CD4-positive, alpha-beta T cell treated with Interferon alpha-2 for 1 hour (primary cell): Measurements from ENCODE around the gene SERGEF.
"Not testable (repeated sequence)": the region's sequence is repeated elsewhere in the genome, so short reads cannot be mapped to it uniquely, and the experiment has no call there.

Experiments
- DNase-seq, 2 donors: peaks; one replicate each; pipeline ENCODE4 v3.0.0-alpha.2; 2020 to 2022

Gene SERGEF

GRCh38 chr11:18000128-18000527 lies 12.7 kb downstream of the SERGEF start:
- not testable (repeated sequence) for DNase-seq

DNA sequence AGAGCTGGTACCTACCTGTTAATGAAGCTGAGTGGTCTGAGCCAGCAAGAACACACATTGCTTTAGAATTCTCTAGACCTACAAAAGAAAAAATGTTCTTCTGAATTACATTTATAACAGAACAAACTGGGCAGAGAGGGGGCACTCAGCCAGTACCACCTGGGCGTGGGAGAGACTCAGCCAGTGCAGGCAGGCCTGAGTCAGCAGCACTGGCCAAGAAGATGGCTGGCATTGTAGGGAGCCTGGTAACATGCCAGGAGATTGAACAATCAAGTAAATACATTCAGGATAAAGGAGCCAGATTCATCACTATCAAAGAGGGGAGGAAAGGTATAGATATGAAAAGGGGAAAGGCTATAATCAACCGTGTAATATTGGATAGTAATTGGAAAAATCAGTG lies 19.9 kb downstream of the SERGEF start:
- no peak for DNase-seq

DNA sequence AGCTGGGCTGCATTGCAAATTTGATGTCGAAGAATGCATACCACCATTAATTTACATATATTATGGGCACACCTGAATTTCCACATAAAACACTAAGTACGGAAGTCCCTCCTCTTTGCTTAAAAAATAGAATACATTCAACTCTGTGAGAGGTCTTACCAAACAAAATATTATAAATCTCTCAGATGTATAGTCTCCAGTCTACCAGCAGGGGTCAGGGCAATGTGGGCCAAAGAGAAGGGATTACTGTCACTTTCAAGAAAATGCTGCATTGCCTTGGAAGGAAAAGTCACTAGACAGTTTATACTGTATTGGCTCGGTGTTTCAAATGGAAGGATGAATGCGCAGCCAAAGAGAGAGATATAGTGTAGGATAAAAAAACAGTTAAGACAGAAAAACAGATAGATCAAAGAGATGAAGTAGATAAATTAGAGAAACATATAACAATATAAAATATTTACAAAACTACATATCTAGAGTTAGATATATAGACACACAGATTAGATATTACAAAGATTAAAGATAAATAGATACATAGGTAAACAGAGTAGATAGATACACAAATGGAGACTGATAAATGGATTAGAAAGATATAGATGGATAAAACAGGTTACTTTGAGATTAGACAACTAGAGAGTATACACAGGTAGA lies 20.9 kb downstream of the SERGEF start:
- peak; percentile 42 to 62 for DNase-seq

GRCh38 chr11:17989306-17989705 lies 23.5 kb downstream of the SERGEF start:
- no peak for DNase-seq

- DNase-seq, result no peak
Measured at GRCh38 chr11:17988465-17988864, 24.4 kb downstream of the SERGEF start.

- DNase-seq, result no peak
Measured at GRCh38 chr11:17987826-17988225, 25.0 kb downstream of the SERGEF start.

GRCh38 chr11:17986711-17987220 lies 26.1 kb downstream of the SERGEF start:
- no peak for DNase-seq

- DNase-seq, result no peak
Measured at GRCh38 chr11:17986007-17986710, 26.7 kb downstream of the SERGEF start.

- no peak for DNase-seq
Measured at GRCh38 chr11:17985517-17985916, 27.3 kb downstream of the SERGEF start.

GRCh38 chr11:17983569-17983968 lies 29.3 kb downstream of the SERGEF start:
- no peak for DNase-seq

DNA sequence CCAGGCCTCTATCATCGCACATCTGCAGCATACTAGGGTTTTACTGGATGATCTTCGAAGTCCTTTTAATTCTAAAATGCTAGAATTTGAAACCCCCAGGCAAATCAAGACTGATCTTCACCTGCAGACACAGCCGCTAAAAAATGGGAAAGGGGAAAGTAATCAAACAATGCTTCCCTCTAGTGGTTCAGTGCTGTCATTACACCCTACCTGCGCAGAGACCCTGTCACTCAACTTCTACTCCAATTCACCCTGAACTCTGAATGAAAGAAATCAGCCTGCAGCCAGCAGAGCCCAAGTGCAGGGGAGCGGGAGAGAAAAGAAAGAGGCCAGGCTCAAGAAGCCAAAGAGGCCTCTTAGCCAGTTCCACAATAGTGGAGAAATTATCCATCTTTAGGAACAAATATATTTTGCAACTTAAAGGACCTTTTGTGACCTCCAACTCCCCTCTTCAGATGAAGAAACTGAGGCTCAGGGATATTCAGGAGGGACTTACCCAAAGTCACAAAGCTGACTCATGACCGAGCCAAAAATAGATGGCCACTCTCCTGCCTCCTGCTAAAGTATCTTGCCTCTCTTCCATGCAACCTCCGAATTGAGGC lies 33.0 kb downstream of the SERGEF start:
- DNase-seq, result peak in 1 of 2 donors; percentile 48

- DNase-seq, result peak in 1 of 2 donors; percentile 8
Measured at GRCh38 chr11:17978553-17979287, 34.1 kb downstream of the SERGEF start.

DNA sequence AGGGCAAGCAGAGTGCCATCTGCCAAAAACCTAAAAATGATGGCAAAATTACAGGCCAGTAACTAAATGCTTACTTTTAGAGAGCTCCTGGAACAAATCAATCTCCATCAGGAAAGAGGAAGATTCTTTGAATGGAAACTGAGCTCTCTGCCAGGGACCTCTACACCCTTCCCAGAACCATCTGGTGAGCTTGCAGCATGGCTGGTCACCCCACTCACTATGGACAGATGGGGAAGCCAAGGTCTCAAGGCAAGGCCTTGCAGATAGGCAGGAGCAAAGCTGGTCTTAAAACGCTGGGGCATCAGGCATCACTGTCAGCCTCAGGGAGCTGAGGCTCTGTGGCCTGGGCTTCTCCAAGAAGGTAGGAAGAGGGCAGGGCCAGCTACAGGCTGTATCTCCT lies 36.2 kb downstream of the SERGEF start:
- DNase-seq, result no peak

GRCh38 chr11:17974246-17974645 lies 38.6 kb downstream of the SERGEF start:
- DNase-seq, result no peak

DNA sequence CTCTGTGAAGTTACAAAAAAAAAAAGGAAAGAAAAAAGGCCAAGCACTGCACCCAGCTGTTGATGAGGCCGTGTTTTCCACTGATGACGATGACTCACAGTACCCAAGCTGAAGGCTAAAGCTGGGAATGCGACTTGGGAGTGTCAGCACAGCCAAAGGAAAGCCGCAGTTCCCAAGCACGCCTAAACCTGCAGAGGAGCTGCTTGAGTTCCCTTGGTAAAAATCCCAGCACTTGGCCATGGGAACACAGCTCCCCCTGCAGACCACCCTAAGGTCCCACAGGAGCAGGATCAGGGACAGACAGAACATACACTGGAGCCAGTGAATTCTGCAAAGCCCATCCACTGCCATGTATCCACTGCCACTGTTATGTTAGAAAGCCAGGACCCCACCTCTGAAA lies 39.9 kb downstream of the SERGEF start:
- no peak for DNase-seq

DNA sequence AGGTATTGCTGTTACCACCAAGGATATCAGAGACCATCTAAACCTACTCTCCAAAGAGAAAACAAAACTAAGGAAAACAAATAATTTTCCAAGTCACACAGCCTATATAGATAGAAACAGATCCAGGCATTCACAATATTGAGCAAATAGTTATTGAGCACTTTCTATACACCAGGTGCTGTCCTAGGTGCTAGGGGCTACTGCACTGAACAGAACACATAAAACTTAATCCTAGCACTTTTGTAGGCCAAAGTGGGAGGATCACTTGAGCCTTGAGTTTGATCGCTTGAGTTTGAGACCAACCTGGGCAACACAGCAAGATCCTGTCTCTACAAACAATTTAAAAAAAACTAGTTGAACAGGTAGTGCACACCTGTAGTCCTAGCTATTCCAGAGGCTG lies 44.6 kb downstream of the SERGEF start:
- no peak for DNase-seq

DNA sequence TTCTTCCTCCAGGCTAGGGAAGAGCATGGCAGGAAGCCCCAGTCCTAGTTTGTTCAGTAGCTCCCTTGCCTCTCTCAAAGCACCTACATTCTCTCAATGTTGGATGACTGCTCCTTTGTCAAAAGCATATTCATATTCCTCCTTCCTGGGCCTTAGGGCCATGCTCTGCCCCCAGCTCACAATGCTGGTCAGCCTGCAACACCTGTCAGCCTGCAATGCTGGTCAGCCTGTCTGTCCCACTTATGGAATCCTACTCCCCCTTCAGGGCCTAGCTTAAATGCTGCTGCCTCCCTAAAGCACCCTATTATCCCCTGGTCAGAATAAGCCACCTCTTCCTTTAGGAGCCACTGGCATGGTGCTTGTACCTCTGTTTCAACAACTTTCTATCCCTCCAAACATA lies 45.2 kb downstream of the SERGEF start:
- no peak for DNase-seq

GRCh38 chr11:17960091-17960490 lies 52.8 kb downstream of the SERGEF start:
- no peak for DNase-seq

GRCh38 chr11:17958446-17958845 lies 54.4 kb downstream of the SERGEF start:
- no peak for DNase-seq

DNA sequence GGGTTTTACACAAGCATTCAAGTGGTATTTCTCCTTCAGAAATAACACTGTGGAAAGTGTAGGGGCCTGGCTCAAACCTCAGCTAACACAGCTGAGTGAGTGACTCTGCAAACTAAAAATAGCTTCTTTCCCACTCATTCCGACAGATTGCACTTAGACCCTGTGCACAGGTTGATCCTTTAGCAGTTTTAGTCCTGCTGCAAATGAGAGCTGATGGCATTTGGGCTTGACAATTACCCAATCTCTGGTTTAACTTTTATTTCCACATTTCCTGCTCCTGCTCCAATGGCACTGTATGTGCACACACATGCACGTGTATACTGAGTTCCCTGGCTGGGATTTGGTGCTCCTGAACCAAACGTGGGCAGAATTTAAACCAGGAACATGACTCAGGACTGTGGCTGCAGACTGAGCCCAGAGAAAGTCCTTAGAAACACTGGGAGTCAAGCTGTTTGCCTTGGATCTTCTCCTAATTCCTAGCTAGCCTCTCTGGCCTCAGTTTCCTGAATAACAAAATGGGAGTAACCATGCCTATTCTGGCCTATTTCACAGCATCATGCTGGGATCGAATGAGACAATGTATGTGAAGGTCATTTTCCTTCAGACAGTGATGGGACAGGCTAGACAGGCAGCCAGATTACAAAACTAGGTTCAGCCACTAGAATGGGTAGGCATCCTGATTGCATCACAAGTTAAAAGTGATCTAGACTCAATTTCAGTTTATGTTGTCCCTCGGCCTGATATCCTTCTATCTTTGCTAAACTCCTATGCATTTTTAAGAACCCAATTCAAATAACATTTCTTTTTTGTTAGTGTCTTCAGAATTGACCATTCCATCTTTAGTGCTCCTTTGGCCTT lies 58.2 kb downstream of the SERGEF start:
- DNase-seq, result no peak

DNA sequence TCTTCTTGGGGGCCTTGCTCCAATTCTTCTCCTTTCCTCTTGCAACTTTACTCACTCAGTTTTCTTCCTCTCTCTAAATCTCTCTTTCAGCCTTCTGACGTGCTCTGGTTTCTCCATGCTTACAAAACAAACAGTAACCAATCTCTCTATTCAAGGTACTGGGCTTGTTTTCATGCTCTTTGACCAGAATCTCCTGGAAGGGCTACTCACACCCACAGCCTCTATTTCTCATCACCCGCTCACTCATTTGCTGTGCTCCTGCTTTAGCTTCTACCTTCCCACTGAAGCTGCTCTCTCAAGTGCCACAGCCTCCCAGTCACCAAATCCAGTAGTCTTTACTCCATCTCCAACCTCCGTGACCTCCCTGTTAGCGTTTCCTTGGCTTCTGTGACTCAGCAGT lies 60.4 kb downstream of the SERGEF start:
- DNase-seq, result no peak

GRCh38 chr11:17951685-17952388 lies 61.0 kb downstream of the SERGEF start:
- DNase-seq, result no peak
